ENCODE results near the gene OR6V1. TPM values are rescaled to one million over a fixed set of nuclear protein-coding genes. Genes with fewer than 3 reads are reported as not detected.

The OR6V1 gene
- total RNA-seq, 1 experiment from 2014 or later: not detected

- TF ChIP-seq ZNF281 (CRISPR knock-in tag; IDR thresholded peaks at IDR 0.05): no peak
- no peak for TF ChIP-seq HMGA2 (CRISPR knock-in tag; IDR thresholded peaks at IDR 0.05)
Measured at GRCh38 chr7:143047326-143047725, 4.8 kb upstream of the OR6V1 start (continued).

- TF ChIP-seq CREM (CRISPR knock-in tag; IDR thresholded peaks at IDR 0.05): no peak
- TF ChIP-seq JAZF1 (CRISPR knock-in tag; IDR thresholded peaks at IDR 0.05): no peak
- TF ChIP-seq E2F1 (CRISPR knock-in tag; IDR thresholded peaks at IDR 0.05): no peak
- no peak for TF ChIP-seq USF2 (CRISPR knock-in tag; IDR thresholded peaks at IDR 0.05)
- TF ChIP-seq ZMAT4 (CRISPR knock-in tag; IDR thresholded peaks at IDR 0.05): no peak
- TF ChIP-seq FOXK1 (CRISPR knock-in tag; IDR thresholded peaks at IDR 0.05): no peak
- TF ChIP-seq MXD4 (CRISPR knock-in tag; IDR thresholded peaks at IDR 0.05; ENCODE audit: borderline replicate concordance): no peak
- TF ChIP-seq AR (CRISPR knock-in tag; IDR thresholded peaks at IDR 0.05): no peak
- no peak for TF ChIP-seq NR1H2 (CRISPR knock-in tag; IDR thresholded peaks at IDR 0.05)
- no peak for TF ChIP-seq GRHL2 (CRISPR knock-in tag; IDR thresholded peaks at IDR 0.05; ENCODE audit: insufficient replicate concordance, severe bottlenecking)
- no peak for TF ChIP-seq SMAD3 (CRISPR knock-in tag; IDR thresholded peaks at IDR 0.05; ENCODE audit: borderline replicate concordance)
- TF ChIP-seq GTF2I (CRISPR knock-in tag; conservative IDR thresholded peaks at IDR 0.05): no peak
- Mint-ChIP-seq H3K4me1 (no peaks in the 10 kb centered on the region), H3K27me3 (ENCODE audit: low read depth) (no peaks in the 10 kb centered on the region; the same call in 1 of the 2 replicates), H3K4me3 (no peak overlapping the region), H3K27ac (no peak overlapping the region), H3K9me3 (no peaks in the 10 kb centered on the region), H3K36me3 (no peaks in the 10 kb centered on the region)
- no peak for ATAC-seq
- CTCF ChIA-PET: interaction anchor here (3.0 kb wide), 1 partner anchor 166 kb away, joined by 10 read pairs; no protein-coding TSS in a partner anchor
- POLR2A ChIA-PET: no interaction called here
- no peak for DNase-seq (ENCODE audit: low spot score)
Measured at GRCh38 chr7:143048827-143049226, 3.3 kb upstream of the OR6V1 start.

GRCh38 chr7:143049362-143049761 lies 2.8 kb upstream of the OR6V1 start:
- no peaks in the 10 kb centered on the region; the same call in 1 of the 2 replicates for H3K27me3 Mint-ChIP-seq (ENCODE audit: low read depth)
- H3K4me1 Mint-ChIP-seq: no peaks in the 10 kb centered on the region
- H3K27ac Mint-ChIP-seq: no peak overlapping the region
- H3K4me3 Mint-ChIP-seq: no peak overlapping the region
- no peak for DNase-seq (ENCODE audit: low spot score)
- no peaks in the 10 kb centered on the region for H3K36me3 Mint-ChIP-seq
- ChIA-PET CTCF (no interaction called here), POLR2A (no interaction called here)
- no peaks in the 10 kb centered on the region for H3K9me3 Mint-ChIP-seq
- ATAC-seq: no peak
- TF ChIP-seq ATF2 (CRISPR knock-in tag; IDR thresholded peaks at IDR 0.05; ENCODE audit: borderline replicate concordance, low read depth) (no peak), FOXP1 (CRISPR knock-in tag; IDR thresholded peaks at IDR 0.05; ENCODE audit: borderline replicate concordance) (no peak), E2F1 (CRISPR knock-in tag; IDR thresholded peaks at IDR 0.05) (no peak), ATF3 (CRISPR knock-in tag; conservative IDR thresholded peaks at IDR 0.05) (no peak), EMX1 (CRISPR knock-in tag; IDR thresholded peaks at IDR 0.05) (no peak), CREB1 (CRISPR knock-in tag; IDR thresholded peaks at IDR 0.05) (no peak), MLX (CRISPR knock-in tag; IDR thresholded peaks at IDR 0.05) (no peak), TCF7 (CRISPR knock-in tag; IDR thresholded peaks at IDR 0.05; ENCODE audit: low read depth) (no peak)
